Activated effector memory CD4-positive, alpha-beta T cell treated with anti-CD3 and anti-CD28 coated beads, Interleukin-2, amount 50 U/mL, for 16 hours (primary cell): ENCODE measurements around the gene RPSA.

Source experiments
- DNase-seq: peaks from one replicate; pipeline ENCODE4 v3.0.0-alpha.2; 2020

The RPSA gene

DNA sequence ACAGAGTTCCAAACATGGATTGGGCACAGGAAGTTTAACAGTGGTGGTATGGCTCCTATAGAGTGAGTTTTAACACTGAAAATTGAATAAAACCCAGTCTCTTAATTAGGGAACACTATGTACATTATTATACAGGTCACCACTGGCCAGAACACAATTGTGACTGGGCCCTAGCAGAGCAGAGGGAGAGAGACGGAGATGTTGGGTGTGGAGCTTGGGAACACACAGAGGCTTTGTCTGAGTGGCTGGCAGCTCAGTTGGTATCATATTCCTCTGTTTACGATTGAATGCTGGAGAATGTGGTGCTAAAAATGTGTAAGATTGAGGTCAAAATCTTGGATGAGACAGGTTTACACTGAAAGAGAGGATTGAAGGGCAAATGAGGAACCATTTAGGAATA is 54.2 kb downstream of the RPSA start:
- no peak for DNase-seq
